DMS53 treated with DMSO at 0.1 percent for 48 hours (cell line): Measurements from ENCODE around the gene RPUSD3.
"Not testable (repeated sequence)": the region's sequence is repeated elsewhere in the genome, so short reads cannot be mapped to it uniquely, and the experiment has no call there.

Experiments
- DNase-seq: peaks from one replicate; lab custom pipeline; 2025; ENCODE audit not compliant: unreplicated experiment; lab: John Stamatoyannopoulos, UW

The RPUSD3 gene

GRCh38 chr3:9866639-9867038, 22.8 kb upstream of the RPUSD3 start:
- no peak for DNase-seq

- DNase-seq, result not testable (repeated sequence)
Observed at GRCh38 chr3:9865125-9865637, 21.4 kb upstream of the RPUSD3 start.

DNA sequence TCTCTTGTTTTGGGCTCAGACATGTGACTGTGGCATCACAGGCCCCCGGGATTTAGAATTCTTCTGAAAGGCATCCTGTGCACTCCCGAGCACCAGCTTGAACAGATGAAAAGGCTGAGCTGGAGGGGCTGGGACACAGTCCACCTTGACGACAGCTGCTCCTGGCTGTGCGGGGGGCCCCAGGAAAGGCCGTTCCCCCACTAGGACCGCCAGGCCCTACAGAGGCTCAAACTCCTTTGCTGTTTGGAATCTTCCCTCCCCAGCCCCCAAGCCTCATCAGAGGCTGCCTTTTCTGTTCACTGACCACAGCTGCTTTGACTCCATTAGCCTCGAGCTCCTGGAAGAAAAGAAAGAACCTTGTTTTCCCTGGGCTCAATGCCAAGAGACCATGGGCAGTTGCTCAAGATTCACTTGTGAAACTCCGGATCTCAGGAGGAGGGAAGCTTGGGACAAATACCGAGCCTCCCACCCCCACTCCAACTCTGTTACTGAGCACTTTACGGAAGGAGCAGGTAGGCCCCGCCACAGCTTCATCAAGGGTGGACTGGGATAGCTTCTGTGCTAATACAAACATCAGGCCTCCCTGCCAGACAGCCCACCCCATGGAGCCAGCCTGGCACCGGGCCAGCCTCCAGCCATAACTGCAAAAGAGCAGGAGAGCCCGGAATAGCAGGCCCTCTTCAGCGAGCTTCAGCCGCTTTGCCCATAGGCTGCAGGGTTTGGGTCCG, 20.6 kb upstream of the RPUSD3 start:
- no peak for DNase-seq

DNA sequence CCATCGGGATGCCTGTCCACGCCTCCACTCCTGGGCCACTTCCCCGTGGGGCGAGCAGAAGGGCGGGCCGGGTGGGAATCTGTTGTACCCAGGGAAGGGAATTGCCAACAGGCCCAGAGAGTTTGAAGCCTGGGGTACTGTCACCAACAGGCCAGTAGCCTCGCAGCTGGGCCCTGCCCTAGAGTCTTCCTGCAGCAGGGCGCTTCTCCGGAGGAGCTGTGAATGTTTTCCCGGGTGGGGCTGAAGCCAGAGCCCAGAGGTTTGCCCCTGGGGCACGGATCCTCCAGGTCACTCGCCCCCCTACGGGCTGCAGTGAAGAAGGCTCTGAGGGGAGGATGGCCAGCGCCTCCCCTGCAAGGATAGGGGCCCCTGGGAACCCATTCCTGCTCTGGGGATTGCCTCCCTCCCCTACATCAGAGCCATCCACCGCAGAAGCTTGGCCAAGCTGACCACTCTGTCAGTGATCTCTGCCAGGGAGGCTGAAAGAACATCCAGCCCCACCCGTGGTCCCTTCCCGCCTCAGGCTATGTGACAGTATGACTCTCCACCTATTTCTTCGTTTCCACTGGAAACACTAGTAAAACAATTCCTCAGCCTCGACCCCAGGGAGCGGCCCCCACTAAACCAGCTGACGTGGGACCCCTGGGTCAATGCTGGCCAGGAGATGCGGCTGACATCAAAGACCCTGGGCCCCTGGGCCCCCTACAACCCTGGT, 19.4 kb upstream of the RPUSD3 start:
- DNase-seq, result no peak

DNA sequence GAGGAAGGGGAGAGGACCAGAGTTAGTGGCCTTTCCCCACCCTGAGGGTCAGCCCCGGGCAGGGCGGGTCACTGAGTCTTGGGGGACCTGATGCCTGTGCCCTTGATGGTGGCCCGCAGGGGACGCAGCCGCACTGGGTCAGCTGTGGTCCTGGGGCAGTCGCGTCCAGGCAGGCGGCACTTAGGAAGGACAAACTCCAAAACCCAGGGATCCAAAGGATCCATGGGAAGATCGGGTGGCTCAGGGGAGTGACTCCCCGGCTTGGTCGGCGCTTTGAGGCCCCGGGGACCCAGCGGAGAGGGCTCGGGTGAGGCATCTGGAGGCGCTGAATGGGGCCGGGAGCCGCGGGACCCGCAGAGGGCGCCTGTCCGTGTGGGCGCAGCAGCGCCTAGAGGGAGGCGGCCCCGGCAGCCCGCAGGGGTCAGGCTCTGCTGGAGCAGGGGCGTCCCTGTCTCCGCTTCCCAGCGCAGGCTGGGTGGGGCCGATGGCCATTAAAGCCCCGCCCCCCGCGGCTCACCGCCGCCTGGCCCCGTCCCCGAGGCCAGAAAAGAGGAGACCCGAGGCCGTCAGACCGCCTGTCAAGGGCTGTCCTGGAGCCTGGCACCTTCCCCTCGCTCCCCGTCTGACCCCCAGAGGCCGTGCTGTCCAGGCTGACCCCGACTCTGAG, 18.7 kb upstream of the RPUSD3 start:
- no peak for DNase-seq

- DNase-seq, result no peak
Observed at GRCh38 chr3:9861626-9862130, 17.9 kb upstream of the RPUSD3 start.

DNA sequence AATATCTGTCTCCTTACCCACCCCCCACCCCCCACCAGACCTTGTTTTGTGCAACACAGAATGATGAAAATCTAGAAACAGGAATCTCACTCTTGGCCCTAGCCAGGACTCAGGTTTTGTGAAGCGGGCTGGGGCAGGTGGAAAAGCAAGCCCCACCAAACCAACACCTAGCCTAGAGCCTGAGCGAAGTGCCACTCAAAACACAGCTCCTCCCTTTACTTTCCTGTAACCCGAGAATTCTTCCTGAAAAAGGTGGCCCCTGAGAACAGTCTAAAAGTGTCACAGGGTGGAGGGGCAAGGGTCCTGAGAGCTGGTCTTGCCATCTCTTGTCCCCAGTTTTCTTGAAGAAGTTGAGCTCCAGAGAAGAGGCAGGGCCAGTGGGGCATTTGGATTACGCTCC, 17.4 kb upstream of the RPUSD3 start:
- no peak for DNase-seq

GRCh38 chr3:9859530-9860025, 15.8 kb upstream of the RPUSD3 start:
- no peak for DNase-seq

GRCh38 chr3:9855594-9855993, 11.8 kb upstream of the RPUSD3 start:
- DNase-seq, result no peak

DNA sequence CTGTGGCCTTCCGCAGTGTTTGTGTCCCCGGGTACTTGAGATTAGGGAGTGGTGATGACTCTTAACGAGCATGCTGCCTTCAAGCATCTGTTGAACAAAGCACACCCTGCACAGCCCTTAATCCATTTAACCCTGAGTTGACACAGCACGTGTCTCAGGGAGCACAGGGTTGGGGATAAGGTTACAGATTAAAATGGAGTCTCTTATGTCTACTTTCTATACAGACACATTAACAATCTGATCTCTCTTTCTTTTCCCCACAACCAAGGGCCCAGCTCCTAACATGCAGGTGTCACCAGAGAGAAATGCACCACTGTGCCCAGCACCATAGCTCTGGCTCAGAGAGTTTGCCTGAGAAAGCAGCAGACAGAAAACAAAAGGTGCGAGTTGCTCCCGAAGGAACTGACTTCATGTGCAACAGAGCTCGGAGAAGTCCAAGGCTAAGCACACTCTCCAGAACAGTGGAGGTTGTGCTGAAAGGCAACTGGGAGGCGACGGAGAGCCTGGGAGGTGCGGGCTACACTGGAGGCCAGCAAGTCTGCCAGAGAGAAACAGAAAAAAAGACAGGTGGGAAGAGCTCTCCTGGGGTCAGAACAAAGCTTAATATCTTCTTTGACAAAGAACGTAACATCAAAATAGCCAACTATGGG, 10.6 kb upstream of the RPUSD3 start:
- not testable (repeated sequence) for DNase-seq

GRCh38 chr3:9852528-9852927, 8.7 kb upstream of the RPUSD3 start:
- no peak for DNase-seq

- not testable (repeated sequence) for DNase-seq
Observed at GRCh38 chr3:9851926-9852325, 8.1 kb upstream of the RPUSD3 start.

- DNase-seq, result not testable (repeated sequence)
Observed at GRCh38 chr3:9851383-9851782, 7.6 kb upstream of the RPUSD3 start.

DNA sequence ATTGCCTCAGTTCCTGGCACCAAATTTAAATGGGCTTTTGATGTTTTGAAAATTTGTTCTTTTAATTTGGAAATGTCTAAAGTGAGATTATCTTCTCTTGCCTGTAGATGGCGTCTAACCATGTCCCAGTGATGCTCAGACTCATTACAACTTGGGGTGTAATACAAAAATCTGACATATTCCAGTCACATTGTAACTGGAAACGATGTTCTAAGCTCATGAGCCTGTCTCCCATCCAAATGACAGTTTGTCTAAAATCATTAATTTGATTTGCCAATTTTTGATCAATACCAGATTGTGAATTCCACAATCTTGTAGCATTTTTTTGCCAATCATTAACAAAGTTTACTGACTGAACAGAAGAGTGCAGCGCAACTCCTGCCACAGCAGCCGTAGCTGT, 5.1 kb upstream of the RPUSD3 start:
- DNase-seq, result not testable (repeated sequence)

GRCh38 chr3:9847870-9848269, 4.1 kb upstream of the RPUSD3 start:
- DNase-seq, result not testable (repeated sequence)

- DNase-seq, result no peak
Observed at GRCh38 chr3:9846931-9847488, 3.2 kb upstream of the RPUSD3 start.

GRCh38 chr3:9846231-9846630, 2.4 kb upstream of the RPUSD3 start:
- DNase-seq, result no peak

DNA sequence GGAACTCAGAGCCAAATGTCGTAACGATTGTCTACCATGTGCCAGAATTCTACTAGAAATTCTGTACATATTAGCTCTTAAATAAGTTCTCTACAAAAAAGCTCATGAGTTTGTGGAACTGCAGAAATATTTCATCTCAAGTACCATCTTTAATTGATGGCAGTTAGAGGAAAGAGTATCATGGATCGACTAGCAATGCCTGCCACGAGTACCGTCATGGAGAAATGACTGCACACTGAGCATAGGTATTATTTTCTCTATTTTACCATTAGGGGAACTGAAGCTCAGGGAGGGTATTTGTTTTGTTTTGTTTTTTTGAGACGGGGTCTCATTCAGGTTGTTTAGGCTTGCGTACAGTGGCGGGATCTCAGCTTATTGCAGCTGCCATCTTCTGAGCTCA, 2.8 kb downstream of the RPUSD3 start:
- no peak for DNase-seq

DNA sequence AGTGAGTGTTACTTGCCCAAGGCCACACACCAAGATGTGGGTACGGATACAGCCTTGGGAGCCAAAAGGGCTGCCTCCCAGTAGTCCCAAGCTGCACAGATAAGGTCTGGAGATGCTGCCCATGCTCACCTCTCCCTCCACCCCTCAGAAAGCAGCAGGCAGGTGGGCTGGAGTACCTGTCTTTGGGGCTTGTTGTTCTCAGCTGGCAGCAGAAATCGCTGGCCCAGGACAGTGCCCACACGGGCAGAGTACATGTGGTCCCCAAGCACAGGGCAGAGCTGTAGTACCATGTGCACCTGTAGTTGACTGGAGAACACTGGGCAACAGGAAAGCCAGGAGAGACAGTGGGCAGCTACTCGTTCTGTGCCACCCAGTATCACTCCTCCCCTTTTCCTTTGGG, 5.0 kb downstream of the RPUSD3 start:
- DNase-seq, result no peak

GRCh38 chr3:9837701-9838582, 5.9 kb downstream of the RPUSD3 start:
- no peak for DNase-seq
